Cardiac muscle cell (in vitro differentiated cells and primary cell): ENCODE measurements around the gene ATP12A. TPM values are rescaled to one million over a fixed set of nuclear protein-coding genes. Genes with fewer than 3 reads are reported as not detected.
A peak's percentile ranks its signal among the peaks of the same experiment; 100 is the strongest.

ENCODE experiments used
- DNase-seq, 2 donors: peaks; one replicate each; pipeline versions ENCODE4 v3.0.0 to v3.0.0-alpha.2; 2010 to 2017; ENCODE audit warnings: low read depth in 1 of 2, low spot score in 1 of 2
- H3K27ac ChIP-seq: fragments of 200-600 bp; sonication (generic); 2 replicates; pipeline ENCODE4 v1.5.1; 2016
- H3K27me3 ChIP-seq: fragments of 200-600 bp; sonication (generic); 2 replicates; pipeline ENCODE4 v1.6.0; 2016; ENCODE audit warnings: control low read depth
- H3K36me3 ChIP-seq: fragments of 200-600 bp; sonication (generic); 2 replicates; pipeline ENCODE4 v1.5.1; 2016; ENCODE audit warnings: control low read depth
- H3K4me1 ChIP-seq: fragments of 200-600 bp; sonication (generic); 2 replicates; pipeline ENCODE4 v1.8.1; 2017; ENCODE audit warnings: low read depth, mild to moderate bottlenecking, mixed run types
- H3K4me3 ChIP-seq: fragments of 200-600 bp; sonication (generic); 2 replicates; pipeline ENCODE4 v1.5.1; 2016; ENCODE audit warnings: mild to moderate bottlenecking
- H3K9me3 ChIP-seq: fragments of 200-600 bp; sonication (generic); 2 replicates; pipeline ENCODE4 v1.5.1; 2017; ENCODE audit warnings: low read depth, mild to moderate bottlenecking, control low read depth
- polyA plus RNA-seq: library from polyadenylated mRNA; unstranded; fragments of >200 nt; fragmentation: Nextera tagmentation; extraction: Ambion mirVana; gene quantifications from 2 replicates; pipeline ENCODE4 v1.2.1, GENCODE V29; 2016
- total RNA-seq: library from RNA; depleted of rRNA; stranded (reverse); fragments of >200 nt; gene quantifications from 2 replicates; pipeline ENCODE4 v1.2.3, GENCODE V29; 2016
- TF ChIP-seq, protein P1 (sequence below): IDR thresholded peaks from 2 replicates; pipeline ENCODE4 v1.5.1; 2012; ENCODE audit warnings: low read depth, mild to moderate bottlenecking, low read length

The ATP12A gene
- total and polyA plus RNA-seq, 2 experiments from 2014 or later = not detected

- DNase-seq = peak; percentile 64 to 80
- no peaks in the 10 kb centered on the region for H3K9me3 ChIP-seq
- peaks cover 26% of the 10 kb centered on the region for H3K27me3 ChIP-seq
- no peaks in the 10 kb centered on the region for H3K4me1 ChIP-seq
- no peak overlapping the region for H3K27ac ChIP-seq
- no peak overlapping the region for H3K4me3 ChIP-seq
- no peaks in the 10 kb centered on the region for H3K36me3 ChIP-seq
- TF ChIP-seq, protein P1, sequence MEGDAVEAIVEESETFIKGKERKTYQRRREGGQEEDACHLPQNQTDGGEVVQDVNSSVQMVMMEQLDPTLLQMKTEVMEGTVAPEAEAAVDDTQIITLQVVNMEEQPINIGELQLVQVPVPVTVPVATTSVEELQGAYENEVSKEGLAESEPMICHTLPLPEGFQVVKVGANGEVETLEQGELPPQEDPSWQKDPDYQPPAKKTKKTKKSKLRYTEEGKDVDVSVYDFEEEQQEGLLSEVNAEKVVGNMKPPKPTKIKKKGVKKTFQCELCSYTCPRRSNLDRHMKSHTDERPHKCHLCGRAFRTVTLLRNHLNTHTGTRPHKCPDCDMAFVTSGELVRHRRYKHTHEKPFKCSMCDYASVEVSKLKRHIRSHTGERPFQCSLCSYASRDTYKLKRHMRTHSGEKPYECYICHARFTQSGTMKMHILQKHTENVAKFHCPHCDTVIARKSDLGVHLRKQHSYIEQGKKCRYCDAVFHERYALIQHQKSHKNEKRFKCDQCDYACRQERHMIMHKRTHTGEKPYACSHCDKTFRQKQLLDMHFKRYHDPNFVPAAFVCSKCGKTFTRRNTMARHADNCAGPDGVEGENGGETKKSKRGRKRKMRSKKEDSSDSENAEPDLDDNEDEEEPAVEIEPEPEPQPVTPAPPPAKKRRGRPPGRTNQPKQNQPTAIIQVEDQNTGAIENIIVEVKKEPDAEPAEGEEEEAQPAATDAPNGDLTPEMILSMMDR = peak; percentile 78
Observed at GRCh38 chr13:24683838-24684599, 3.8 kb downstream of the ATP12A start.

DNA sequence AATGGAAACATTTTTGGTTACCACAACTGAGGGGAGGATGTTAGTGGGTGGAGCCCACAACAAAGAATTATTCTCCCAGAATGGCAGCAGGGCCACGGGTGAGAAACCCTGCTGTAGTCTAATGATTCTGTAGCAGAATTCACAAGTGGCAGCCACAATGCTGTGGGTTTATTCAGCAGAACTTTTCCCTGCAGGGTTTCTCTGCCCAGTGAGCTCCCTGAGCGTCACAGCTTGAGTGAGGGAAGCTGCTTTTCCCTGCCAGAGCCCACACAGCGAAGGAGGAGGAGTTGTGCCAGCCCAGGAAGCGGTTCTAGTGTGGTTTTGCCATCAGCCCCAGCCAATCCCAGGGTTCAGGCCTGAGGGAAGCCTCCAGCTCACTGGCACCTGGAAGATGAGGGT lies 4.4 kb downstream of the ATP12A start:
- Histone ChIP-seq H3K4me3 (no peak overlapping the region), H3K36me3 (no peaks in the 10 kb centered on the region), H3K4me1 (no peaks in the 10 kb centered on the region), H3K27me3 (peaks cover 21% of the 10 kb centered on the region), H3K27ac (no peak overlapping the region), H3K9me3 (no peaks in the 10 kb centered on the region)
- peak in 1 of 2 donors; percentile 49 for DNase-seq
- TF ChIP-seq, protein P1 = no peak

- Histone ChIP-seq H3K4me1 (no peaks in the 10 kb centered on the region), H3K27me3 (peaks cover 13% of the 10 kb centered on the region), H3K36me3 (no peaks in the 10 kb centered on the region), H3K4me3 (no peak overlapping the region), H3K9me3 (no peaks in the 10 kb centered on the region), H3K27ac (no peak overlapping the region)
- TF ChIP-seq, protein P1 = no peak
- DNase-seq = no peak
Observed at GRCh38 chr13:24685314-24685713, 5.1 kb downstream of the ATP12A start.

- Histone ChIP-seq H3K27ac (no peak overlapping the region), H3K27me3 (no peaks in the 10 kb centered on the region), H3K9me3 (no peaks in the 10 kb centered on the region), H3K4me3 (no peak overlapping the region), H3K36me3 (no peaks in the 10 kb centered on the region), H3K4me1 (no peaks in the 10 kb centered on the region)
- TF ChIP-seq, protein P1 = no peak
- no peak for DNase-seq
Observed at GRCh38 chr13:24687611-24688010, 7.4 kb downstream of the ATP12A start.

GRCh38 chr13:24688111-24688510 lies 7.9 kb downstream of the ATP12A start:
- H3K4me1 ChIP-seq = no peaks in the 10 kb centered on the region
- no peak for DNase-seq
- no peak overlapping the region for H3K27ac ChIP-seq
- TF ChIP-seq, protein P1 = no peak
- H3K36me3 ChIP-seq = no peaks in the 10 kb centered on the region
- H3K4me3 ChIP-seq = no peak overlapping the region
- no peaks in the 10 kb centered on the region for H3K27me3 ChIP-seq
- H3K9me3 ChIP-seq = no peaks in the 10 kb centered on the region
